ENCODE data around the gene ITIH3. TPM values are rescaled to one million over a fixed set of nuclear protein-coding genes. Genes with fewer than 3 reads are reported as not detected.

Gene ITIH3
- total RNA-seq, 2 donors from 2014 or later, result not detected

DNA sequence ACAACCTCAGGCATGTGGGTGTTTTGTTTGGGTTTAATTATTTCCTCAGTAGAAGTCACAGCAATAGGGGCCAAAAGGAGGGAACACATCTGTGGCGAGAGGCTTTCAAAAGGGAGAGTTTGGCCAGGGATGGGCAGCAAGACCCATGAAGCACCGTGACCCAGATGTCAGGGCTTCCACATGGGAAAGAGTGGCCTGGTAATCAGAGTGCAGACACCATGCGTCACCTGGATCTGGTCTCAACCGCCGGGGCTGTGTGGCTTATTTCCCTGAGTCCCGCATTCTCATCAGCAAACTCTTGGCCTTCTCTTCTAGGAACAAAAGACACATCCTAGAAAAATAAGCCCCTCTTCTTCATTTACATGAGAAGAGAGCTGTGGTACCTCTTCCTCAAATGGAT lies 52.6 kb downstream of the ITIH3 start:
- no peaks in the 10 kb centered on the region for H3K9me3 Mint-ChIP-seq
- no peaks in the 10 kb centered on the region for H3K9me3 ChIP-seq (ENCODE audit: control insufficient read depth, low read length)
- H3K27me3 Mint-ChIP-seq (ENCODE audit: insufficient read depth), result no peaks in the 10 kb centered on the region
- H3K36me3 ChIP-seq (ENCODE audit: control insufficient read depth, insufficient read depth, low read length), result peaks cover 13% of the 10 kb centered on the region
- H3K4me3 Mint-ChIP-seq, result no peak overlapping the region
- H3K4me3 ChIP-seq (ENCODE audit: low read length), result no peak overlapping the region
- H3K36me3 Mint-ChIP-seq (ENCODE audit: low read depth), result peaks cover 19% of the 10 kb centered on the region
- no peak overlapping the region for H3K27ac Mint-ChIP-seq
- no peaks in the 10 kb centered on the region for H3K27me3 ChIP-seq (ENCODE audit: control insufficient read depth, insufficient read depth, low read length, poor library complexity, severe bottlenecking)
- WGBS, 2 experiments (ENCODE audit: insufficient coverage in 1 of 2, insufficient read length in 1 of 2), result 92 to 100% methylated on average over 6 of the region's 6 CpGs
- H3K4me1 ChIP-seq (ENCODE audit: control insufficient read depth, insufficient read depth, low read length), result no peaks in the 10 kb centered on the region
- H3K9ac ChIP-seq (ENCODE audit: extremely low read depth, low read length, poor library complexity, severe bottlenecking), result no peak overlapping the region
- H3K27ac ChIP-seq (ENCODE audit: low read depth, low read length), result no peak overlapping the region
- no peak for DNase-seq
- H3K4me1 Mint-ChIP-seq, result no peaks in the 10 kb centered on the region
- TF ChIP-seq, protein P1, sequence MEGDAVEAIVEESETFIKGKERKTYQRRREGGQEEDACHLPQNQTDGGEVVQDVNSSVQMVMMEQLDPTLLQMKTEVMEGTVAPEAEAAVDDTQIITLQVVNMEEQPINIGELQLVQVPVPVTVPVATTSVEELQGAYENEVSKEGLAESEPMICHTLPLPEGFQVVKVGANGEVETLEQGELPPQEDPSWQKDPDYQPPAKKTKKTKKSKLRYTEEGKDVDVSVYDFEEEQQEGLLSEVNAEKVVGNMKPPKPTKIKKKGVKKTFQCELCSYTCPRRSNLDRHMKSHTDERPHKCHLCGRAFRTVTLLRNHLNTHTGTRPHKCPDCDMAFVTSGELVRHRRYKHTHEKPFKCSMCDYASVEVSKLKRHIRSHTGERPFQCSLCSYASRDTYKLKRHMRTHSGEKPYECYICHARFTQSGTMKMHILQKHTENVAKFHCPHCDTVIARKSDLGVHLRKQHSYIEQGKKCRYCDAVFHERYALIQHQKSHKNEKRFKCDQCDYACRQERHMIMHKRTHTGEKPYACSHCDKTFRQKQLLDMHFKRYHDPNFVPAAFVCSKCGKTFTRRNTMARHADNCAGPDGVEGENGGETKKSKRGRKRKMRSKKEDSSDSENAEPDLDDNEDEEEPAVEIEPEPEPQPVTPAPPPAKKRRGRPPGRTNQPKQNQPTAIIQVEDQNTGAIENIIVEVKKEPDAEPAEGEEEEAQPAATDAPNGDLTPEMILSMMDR (conservative IDR thresholded peaks at IDR 0.05), result no peak

DNA sequence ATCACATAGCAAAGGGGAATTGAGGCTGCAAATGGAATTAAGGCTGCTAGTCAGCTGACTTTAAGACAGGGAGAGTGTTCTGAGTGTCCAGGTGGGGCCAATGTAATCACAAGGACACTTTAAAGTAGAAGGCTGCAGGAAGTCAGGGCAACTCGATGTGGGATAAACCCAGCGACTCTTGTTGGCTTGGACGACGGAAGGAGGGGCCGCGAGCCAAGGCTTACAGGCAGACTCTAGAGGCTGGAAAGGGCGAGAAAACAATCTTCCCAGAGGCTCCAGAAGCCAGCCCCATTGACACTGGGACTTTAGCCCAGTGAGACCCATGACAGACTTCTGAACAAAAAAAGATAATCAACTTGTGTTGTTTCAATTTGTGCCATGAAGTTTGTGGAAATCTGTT lies 53.1 kb downstream of the ITIH3 start:
- no peak for DNase-seq
- no peaks in the 10 kb centered on the region for H3K4me1 ChIP-seq (ENCODE audit: control insufficient read depth, insufficient read depth, low read length)
- TF ChIP-seq, protein P1 (conservative IDR thresholded peaks at IDR 0.05), result no peak
- no peaks in the 10 kb centered on the region for H3K27me3 ChIP-seq (ENCODE audit: control insufficient read depth, insufficient read depth, low read length, poor library complexity, severe bottlenecking)
- 94 to 97% methylated on average over 7 of the region's 7 CpGs for WGBS, 2 experiments (ENCODE audit: insufficient coverage in 1 of 2, insufficient read length in 1 of 2)
- H3K36me3 Mint-ChIP-seq (ENCODE audit: low read depth), result peaks cover 19% of the 10 kb centered on the region
- H3K36me3 ChIP-seq (ENCODE audit: control insufficient read depth, insufficient read depth, low read length), result peaks cover 18% of the 10 kb centered on the region
- H3K9me3 ChIP-seq (ENCODE audit: control insufficient read depth, low read length), result no peaks in the 10 kb centered on the region
- H3K27ac Mint-ChIP-seq, result no peak overlapping the region
- no peak overlapping the region for H3K4me3 Mint-ChIP-seq
- H3K4me1 Mint-ChIP-seq, result no peaks in the 10 kb centered on the region
- H3K4me3 ChIP-seq (ENCODE audit: low read length), result no peak overlapping the region
- H3K27me3 Mint-ChIP-seq (ENCODE audit: insufficient read depth), result no peaks in the 10 kb centered on the region
- no peak overlapping the region for H3K27ac ChIP-seq (ENCODE audit: low read depth, low read length)
- no peaks in the 10 kb centered on the region for H3K9me3 Mint-ChIP-seq
- H3K9ac ChIP-seq (ENCODE audit: extremely low read depth, low read length, poor library complexity, severe bottlenecking), result no peak overlapping the region

GRCh38 chr3:52848617-52849016 lies 54.0 kb downstream of the ITIH3 start:
- no peak overlapping the region for H3K9ac ChIP-seq (ENCODE audit: extremely low read depth, low read length, poor library complexity, severe bottlenecking)
- H3K27me3 ChIP-seq (ENCODE audit: control insufficient read depth, insufficient read depth, low read length, poor library complexity, severe bottlenecking), result no peaks in the 10 kb centered on the region
- no peaks in the 10 kb centered on the region for H3K4me1 ChIP-seq (ENCODE audit: control insufficient read depth, insufficient read depth, low read length)
- no peak overlapping the region for H3K27ac ChIP-seq (ENCODE audit: low read depth, low read length)
- Mint-ChIP-seq H3K27ac (no peak overlapping the region), H3K27me3 (ENCODE audit: insufficient read depth) (no peaks in the 10 kb centered on the region), H3K36me3 (ENCODE audit: low read depth) (peaks cover 19% of the 10 kb centered on the region), H3K4me1 (no peaks in the 10 kb centered on the region), H3K9me3 (no peaks in the 10 kb centered on the region), H3K4me3 (no peak overlapping the region)
- no peak overlapping the region for H3K4me3 ChIP-seq (ENCODE audit: low read length)
- TF ChIP-seq, protein P1 (conservative IDR thresholded peaks at IDR 0.05), result no peak
- no peak for DNase-seq
- WGBS, 2 experiments (ENCODE audit: insufficient coverage in 1 of 2, insufficient read length in 1 of 2), result 80 to 92% methylated on average over 6 to 7 of the region's 7 CpGs
- peaks cover 18% of the 10 kb centered on the region for H3K36me3 ChIP-seq (ENCODE audit: control insufficient read depth, insufficient read depth, low read length)
- no peaks in the 10 kb centered on the region for H3K9me3 ChIP-seq (ENCODE audit: control insufficient read depth, low read length)

All from endodermal cell (in vitro differentiated cells).